ENCODE results near the gene MVD.

GRCh38 chr16:88672776-88673175, 9.9 kb upstream of the MVD start:
- no peak for TF ChIP-seq CTCF (IDR thresholded peaks at IDR 0.05 in 8 of 11, conservative IDR thresholded peaks at IDR 0.05 in 3 of 11)
- no peak for TF ChIP-seq POLR2A (IDR thresholded peaks at IDR 0.05)

Measured in spleen (tissue), 7 donors.